Activated T-helper 2 cell treated with anti-CD3 and anti-CD28 coated beads, Interferon-gamma antibody, Interleukin-2, Interleukin-4, amounts not matched to agents 10 μg/mL and 5 μg/mL and 100 μg/mL, durations not matched to agents 14 hours and 24 hours and 36 hours (primary cell): Measurements from ENCODE around the gene RPS6KA2. TPM values are rescaled to one million over a fixed set of nuclear protein-coding genes. Genes with fewer than 3 reads are reported as not detected.
A peak's percentile ranks its signal among the peaks of the same experiment; 100 is the strongest.
"Not testable (repeated sequence)": the region's sequence is repeated elsewhere in the genome, so short reads cannot be mapped to it uniquely, and the experiment has no call there.

Experiments
- DNase-seq: peaks from one replicate; pipeline ENCODE4 v3.0.0; 2021; ENCODE audit warnings: low spot score
- H3K27ac Mint-ChIP-seq: one replicate; pipeline ENCODE4 v1.8.0; 2021; ENCODE audit warnings: mixed read lengths
- H3K27me3 Mint-ChIP-seq: one replicate; pipeline ENCODE4 v1.8.0; 2021; ENCODE audit warnings: low read depth, mixed read lengths
- H3K36me3 Mint-ChIP-seq: one replicate; pipeline ENCODE4 v1.8.0; 2021; ENCODE audit warnings: low read depth, mixed read lengths
- H3K4me1 Mint-ChIP-seq: one replicate; pipeline ENCODE4 v1.8.0; 2021; ENCODE audit warnings: low read depth, mixed read lengths
- H3K4me3 Mint-ChIP-seq: one replicate; pipeline ENCODE4 v1.8.0; 2021; ENCODE audit warnings: low read depth, mild to moderate bottlenecking, moderate library complexity, mixed read lengths
- H3K9me3 Mint-ChIP-seq: one replicate; pipeline ENCODE4 v1.8.0; 2021; ENCODE audit warnings: mixed read lengths
- intact Hi-C: fragments of 100-400 bp; cut with micrococcal nuclease; formaldehyde crosslinking; loops from one replicate; pipeline ENCODE4 v1.15.1; 2023
- total RNA-seq: library from RNA; stranded (reverse); gene quantifications from 2 replicates; pipeline ENCODE4 v1.2.3, GENCODE V29; 2022

Gene RPS6KA2
- total RNA-seq, 1 donor from 2014 or later: 2.1 TPM

DNA sequence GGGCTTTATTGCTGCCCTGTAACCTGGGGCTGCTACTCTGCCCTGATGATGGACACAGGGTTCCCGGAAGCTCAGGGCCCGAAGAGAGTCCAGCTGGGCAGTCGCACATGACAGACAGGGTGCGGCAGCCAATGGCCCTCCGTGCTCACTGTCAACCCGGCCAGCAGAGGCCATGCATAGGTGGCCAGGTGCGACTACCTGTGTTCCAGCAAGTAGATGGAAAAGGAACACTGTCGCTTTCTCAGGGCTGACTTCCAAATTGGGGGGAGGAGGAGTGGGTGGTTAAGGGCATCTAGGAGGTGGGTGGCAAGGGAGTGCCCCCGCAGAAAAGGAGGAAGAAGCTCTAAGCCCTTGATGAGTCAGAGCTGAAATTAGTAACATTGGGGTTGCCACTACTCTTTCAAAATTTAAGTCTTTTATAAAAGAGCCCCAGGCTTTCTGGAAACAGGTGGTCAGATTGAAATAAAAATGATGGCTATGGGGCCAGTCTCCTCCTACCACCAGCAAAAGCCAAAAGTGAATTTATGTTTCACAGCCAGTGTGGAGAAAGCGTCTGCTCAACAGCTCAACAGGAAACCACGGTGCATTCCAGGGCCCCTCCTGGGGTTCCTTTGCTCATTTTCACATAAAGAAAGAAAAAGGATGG lies 38.2 kb downstream of the RPS6KA2 start:
- H3K4me3 Mint-ChIP-seq: no peak overlapping the region
- DNase-seq: no peak
- intact Hi-C loops: no loop called here
- H3K9me3 Mint-ChIP-seq: no peaks in the 10 kb centered on the region
- peaks cover 14% of the 10 kb centered on the region for H3K4me1 Mint-ChIP-seq
- no peak overlapping the region for H3K27ac Mint-ChIP-seq
- H3K36me3 Mint-ChIP-seq: no peaks in the 10 kb centered on the region
- no peaks in the 10 kb centered on the region for H3K27me3 Mint-ChIP-seq

DNA sequence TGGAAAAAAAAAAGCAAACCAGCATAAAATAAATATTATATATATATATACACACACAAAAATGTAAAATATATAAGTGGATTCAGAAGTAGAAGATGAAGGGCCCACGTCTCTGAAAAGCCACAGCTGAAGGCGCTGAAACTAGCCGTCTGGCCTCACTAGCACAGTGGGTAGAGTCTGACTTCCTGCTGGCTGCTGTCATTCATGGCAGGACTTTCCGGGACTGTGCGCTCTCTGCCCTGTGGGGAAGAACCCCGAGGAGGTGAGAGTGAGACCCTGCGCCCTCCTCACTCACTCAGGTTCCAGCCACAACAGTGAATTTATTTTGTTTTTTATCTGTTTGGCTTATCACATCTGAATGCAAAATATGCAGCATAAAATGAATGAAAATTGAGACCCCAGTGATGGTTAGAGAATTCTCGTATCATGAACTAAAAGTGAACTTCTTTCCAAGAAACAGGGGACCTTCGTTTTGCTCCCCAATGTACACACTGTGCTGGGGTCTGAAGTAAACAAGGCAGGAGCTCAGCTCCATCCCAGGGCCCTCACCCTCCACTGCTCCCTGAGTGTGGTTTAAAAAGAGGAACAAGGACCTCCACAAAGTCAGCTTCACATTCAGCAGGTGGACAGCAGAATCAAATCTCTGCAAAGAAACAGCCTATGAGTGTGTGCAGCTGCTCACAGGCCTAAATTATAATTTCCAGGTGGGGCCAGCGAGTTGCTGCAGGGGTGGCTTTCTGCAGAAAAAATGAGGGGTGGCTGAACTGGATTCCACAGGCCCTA lies 39.2 kb downstream of the RPS6KA2 start:
- no peak overlapping the region for H3K27ac Mint-ChIP-seq
- peaks cover 14% of the 10 kb centered on the region for H3K4me1 Mint-ChIP-seq
- no peaks in the 10 kb centered on the region for H3K9me3 Mint-ChIP-seq
- no peaks in the 10 kb centered on the region for H3K27me3 Mint-ChIP-seq
- H3K36me3 Mint-ChIP-seq: no peaks in the 10 kb centered on the region
- intact Hi-C loops: no loop called here
- H3K4me3 Mint-ChIP-seq: no peak overlapping the region
- no peak for DNase-seq

GRCh38 chr6:166586424-166587156 lies 40.5 kb downstream of the RPS6KA2 start, which contains the start of gene RAMACL:
Gene RAMACL (minus strand): TSS chr6:166586678. CDS start chr6:166586477, 201 bp downstream.
- Mint-ChIP-seq H3K9me3 (no peaks in the 10 kb centered on the region), H3K27ac (no peak within 1 kb of the TSS), H3K4me1 (peaks cover 14% of the 10 kb centered on the region), H3K4me3 (no peak within 1 kb of the TSS), H3K27me3 (no peaks in the 10 kb centered on the region), H3K36me3 (no peaks in the 10 kb centered on the region)
- intact Hi-C loops: no loop called here
- DNase-seq: peak; percentile 27

DNA sequence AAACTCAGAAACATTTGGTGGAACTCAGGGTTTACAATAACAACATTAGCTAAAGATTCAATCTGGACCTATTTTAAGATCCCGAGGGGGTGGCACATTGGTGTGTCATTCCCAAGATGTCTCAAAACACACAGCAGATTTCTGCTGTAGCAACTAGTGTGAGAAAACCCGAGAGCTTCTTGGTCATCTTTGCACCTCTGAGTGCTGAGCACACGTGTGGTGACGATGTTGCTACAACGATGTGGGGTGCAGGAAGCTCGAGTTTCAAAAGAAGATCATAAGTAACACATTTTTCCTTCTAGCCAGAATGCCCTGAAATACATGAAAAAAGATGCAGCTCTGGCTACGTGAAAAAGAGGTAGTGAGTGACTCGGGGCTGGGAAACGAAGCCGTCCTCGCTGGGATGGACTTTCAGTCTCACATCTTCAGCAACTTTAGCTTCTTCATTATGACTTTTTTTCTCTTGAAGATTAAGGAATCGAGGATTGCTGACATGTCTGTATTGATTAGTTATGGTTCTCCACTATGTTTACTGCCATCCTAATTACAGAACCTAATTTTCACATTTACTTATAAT lies 42.1 kb downstream of the RPS6KA2 start:
- H3K4me3 Mint-ChIP-seq: no peak overlapping the region
- no peak for DNase-seq
- peaks cover 14% of the 10 kb centered on the region for H3K4me1 Mint-ChIP-seq
- H3K9me3 Mint-ChIP-seq: no peaks in the 10 kb centered on the region
- no peaks in the 10 kb centered on the region for H3K36me3 Mint-ChIP-seq
- H3K27me3 Mint-ChIP-seq: no peaks in the 10 kb centered on the region
- H3K27ac Mint-ChIP-seq: no peak overlapping the region
- intact Hi-C loops: no loop called here

DNA sequence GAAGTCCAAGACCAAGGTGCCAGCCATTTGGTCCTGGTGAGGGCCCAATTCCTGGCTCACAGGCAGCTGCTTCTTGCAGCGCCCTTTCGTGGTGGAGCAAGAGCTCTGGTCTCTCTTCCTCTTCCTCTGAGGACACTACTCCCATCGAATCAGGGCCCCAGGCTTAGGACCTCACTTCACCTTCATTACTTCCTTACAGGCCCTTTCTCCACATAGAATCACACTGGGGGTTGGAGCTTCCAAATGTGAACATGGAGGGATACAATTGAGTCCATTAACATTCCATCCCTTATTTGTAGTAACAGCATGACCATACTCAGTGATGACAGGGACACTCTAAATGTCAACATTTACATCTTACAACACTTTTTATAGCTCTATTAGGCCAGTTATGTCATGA lies 42.9 kb downstream of the RPS6KA2 start:
- Mint-ChIP-seq H3K4me1 (peaks cover 7% of the 10 kb centered on the region), H3K9me3 (no peaks in the 10 kb centered on the region), H3K27ac (no peak overlapping the region), H3K4me3 (no peak overlapping the region), H3K36me3 (no peaks in the 10 kb centered on the region), H3K27me3 (no peaks in the 10 kb centered on the region)
- intact Hi-C loops: no loop called here
- DNase-seq: no peak

- intact Hi-C loops: no loop called here
- no peak overlapping the region for H3K27ac Mint-ChIP-seq
- no peaks in the 10 kb centered on the region for H3K36me3 Mint-ChIP-seq
- no peak for DNase-seq
- no peaks in the 10 kb centered on the region for H3K27me3 Mint-ChIP-seq
- no peaks in the 10 kb centered on the region for H3K9me3 Mint-ChIP-seq
- no peaks in the 10 kb centered on the region for H3K4me1 Mint-ChIP-seq
- no peak overlapping the region for H3K4me3 Mint-ChIP-seq
These were observed 43.7 kb downstream of the RPS6KA2 start for GRCh38 chr6:166583230-166583965.

DNA sequence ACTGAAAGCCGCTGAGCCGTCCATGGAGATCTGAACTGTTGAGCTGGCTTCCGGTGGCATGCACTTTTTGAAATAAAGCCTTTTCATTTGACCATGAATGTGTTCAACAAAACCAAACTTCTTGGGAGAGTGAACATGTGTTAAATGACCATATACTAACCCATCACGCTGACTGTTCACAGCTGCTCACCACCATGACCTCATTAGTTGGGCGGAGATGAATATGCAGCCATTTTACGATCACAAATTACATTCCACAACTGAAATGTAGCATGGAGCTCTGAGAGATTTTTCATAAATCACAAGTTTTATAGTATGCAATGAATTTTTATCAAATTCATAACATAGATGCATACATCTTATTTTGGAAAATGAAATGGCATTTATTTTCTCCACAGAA lies 44.8 kb downstream of the RPS6KA2 start:
- Mint-ChIP-seq H3K27ac (no peak overlapping the region), H3K27me3 (no peaks in the 10 kb centered on the region), H3K4me1 (no peaks in the 10 kb centered on the region), H3K4me3 (no peak overlapping the region), H3K9me3 (no peaks in the 10 kb centered on the region), H3K36me3 (no peaks in the 10 kb centered on the region)
- intact Hi-C loops: no loop called here
- DNase-seq: no peak

DNA sequence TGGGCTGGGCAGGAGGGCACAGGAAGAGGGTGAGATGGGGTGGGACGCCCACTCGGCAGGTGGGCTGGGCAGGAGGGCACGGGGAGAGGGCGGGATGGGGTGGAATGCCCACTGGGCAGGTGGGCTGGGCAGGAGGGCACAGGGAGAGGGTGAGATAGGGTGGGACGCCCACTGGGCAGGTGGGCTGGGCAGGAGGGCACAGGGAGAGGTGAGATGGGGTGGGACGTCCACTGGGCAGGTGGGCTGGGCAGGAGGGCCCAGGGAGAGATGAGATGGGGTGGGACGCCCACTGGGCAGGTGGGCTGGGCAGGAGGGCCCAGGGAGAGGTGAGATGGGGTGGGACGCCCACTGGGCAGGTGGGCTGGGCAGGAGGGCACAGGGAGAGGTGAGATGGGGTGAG lies 45.2 kb downstream of the RPS6KA2 start:
- H3K27me3 Mint-ChIP-seq, H3K36me3 Mint-ChIP-seq, H3K4me1 Mint-ChIP-seq, DNase-seq, H3K9me3 Mint-ChIP-seq, H3K27ac Mint-ChIP-seq, intact Hi-C loops, H3K4me3 Mint-ChIP-seq: not testable (repeated sequence)

DNA sequence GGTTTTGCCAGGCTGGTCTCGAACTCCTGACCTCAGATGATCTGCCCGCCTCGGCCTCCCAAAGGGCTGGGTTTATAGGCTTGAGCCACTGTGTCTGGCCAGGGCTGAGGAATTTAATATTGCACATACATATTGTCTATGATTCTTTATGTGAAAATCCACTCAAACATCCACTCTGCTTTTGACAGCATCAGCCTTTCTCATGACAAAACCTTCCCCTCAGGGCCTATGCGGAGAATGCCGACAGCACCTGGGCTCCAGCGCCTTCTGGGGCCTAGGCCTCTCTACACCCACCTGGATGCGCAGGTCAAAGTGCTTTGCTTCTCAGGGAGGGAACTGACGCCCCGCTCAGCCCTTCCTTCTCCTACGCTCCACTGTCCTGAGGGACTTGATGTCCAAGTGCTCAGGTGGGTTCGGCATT lies 46.0 kb downstream of the RPS6KA2 start:
- no peaks in the 10 kb centered on the region for H3K36me3 Mint-ChIP-seq
- DNase-seq: no peak
- no peaks in the 10 kb centered on the region for H3K27me3 Mint-ChIP-seq
- no peaks in the 10 kb centered on the region for H3K4me1 Mint-ChIP-seq
- H3K9me3 Mint-ChIP-seq: peaks cover 4% of the 10 kb centered on the region
- H3K4me3 Mint-ChIP-seq: no peak overlapping the region
- H3K27ac Mint-ChIP-seq: no peak overlapping the region
- intact Hi-C loops: no loop called here

DNA sequence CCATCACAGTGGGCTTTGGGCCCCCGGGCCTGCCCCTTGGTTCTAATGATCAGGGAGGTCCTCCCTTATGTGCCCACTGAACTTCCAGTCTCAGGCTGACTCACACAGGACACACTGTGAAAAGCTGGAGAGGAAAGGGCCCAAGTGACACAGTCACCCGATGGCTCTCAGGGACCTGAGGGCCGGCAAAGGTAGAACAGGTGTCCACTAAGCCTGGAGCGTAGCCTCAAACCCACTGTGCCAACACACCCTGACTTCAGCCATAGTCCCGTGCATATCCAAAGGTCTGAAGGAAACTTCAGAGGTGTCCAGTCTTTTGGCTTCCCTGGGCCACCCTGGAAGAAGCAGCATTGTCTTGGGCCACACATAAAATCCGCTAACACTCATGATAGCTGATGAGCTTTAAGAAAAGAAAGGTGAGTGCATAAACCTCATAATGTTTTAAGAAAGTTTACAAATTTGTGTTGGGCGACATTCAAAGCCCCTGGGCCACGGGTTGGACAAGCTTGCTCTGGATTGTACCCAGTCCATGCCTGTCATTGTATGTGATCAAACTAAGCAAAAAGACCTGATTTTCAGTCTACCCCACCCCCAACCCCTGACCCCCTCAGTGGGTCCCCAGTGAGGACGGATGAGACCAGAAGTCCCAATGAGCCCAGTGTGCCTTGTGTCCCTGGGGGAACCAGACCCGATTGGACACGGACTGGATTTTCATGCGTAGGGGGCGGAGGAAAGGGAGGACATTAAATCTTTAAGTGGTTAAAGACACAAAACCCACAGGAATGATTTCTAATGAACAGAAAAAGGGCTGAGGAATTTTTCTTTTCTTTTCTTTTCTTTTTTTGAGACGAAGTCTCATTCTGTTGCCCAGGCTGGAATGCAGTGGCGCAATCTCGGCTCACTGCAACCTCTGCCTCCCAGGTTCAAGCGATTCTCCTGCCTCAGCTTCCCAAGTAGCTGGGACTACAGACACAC lies 46.7 kb downstream of the RPS6KA2 start:
- Mint-ChIP-seq H3K27me3 (no peaks in the 10 kb centered on the region), H3K4me1 (no peaks in the 10 kb centered on the region), H3K9me3 (peaks cover 5% of the 10 kb centered on the region), H3K4me3 (no peak overlapping the region), H3K27ac (no peak overlapping the region), H3K36me3 (no peaks in the 10 kb centered on the region)
- no peak for DNase-seq
- intact Hi-C loops: no loop called here

GRCh38 chr6:166579237-166579850 lies 47.7 kb downstream of the RPS6KA2 start:
- H3K4me1 Mint-ChIP-seq: no peaks in the 10 kb centered on the region
- H3K9me3 Mint-ChIP-seq: peaks cover 5% of the 10 kb centered on the region
- H3K36me3 Mint-ChIP-seq: no peaks in the 10 kb centered on the region
- no peak overlapping the region for H3K27ac Mint-ChIP-seq
- intact Hi-C loops: no loop called here
- H3K4me3 Mint-ChIP-seq: no peak overlapping the region
- DNase-seq: no peak
- H3K27me3 Mint-ChIP-seq: no peaks in the 10 kb centered on the region
